A549 (cell line): Measurements from ENCODE around the gene PREX1. TPM values are rescaled to one million over a fixed set of nuclear protein-coding genes. Genes with fewer than 3 reads are reported as not detected.

Experiments
- ATAC-seq, 2 experiments: fragments of 200-7000 bp in 1 of 2; fragments of >200 bp in 1 of 2; cut with Nextera tagmentation in 1 of 2; cut with Tn5 transposase in 1 of 2; 3 replicates each; pipeline versions ENCODE4 v1.8.0 to v1.9.1; 2018 to 2020; ENCODE audit warnings: mild to moderate bottlenecking in 1 of 2, moderate library complexity in 1 of 2
- CTCF ChIA-PET: fragments of 300-600 bp; sonication (Branson Sonifier 250); formaldehyde crosslinking; extraction: SDS; loops from one replicate; lab custom pipeline; 2021; ENCODE audit warnings: antibody characterized with exemption, inconsistent platforms; lab: Yijun Ruan, JAX
- POLR2A ChIA-PET: fragments of 350-600 bp; formaldehyde crosslinking; extraction: SDS; loops from one replicate; lab custom pipeline; 2021; ENCODE audit warnings: antibody characterized with exemption, inconsistent platforms; lab: Yijun Ruan, JAX
- DNase-seq, 2 experiments: peaks; one replicate each; pipeline versions ENCODE4 v3.0.0 to v3.0.0-alpha.2; 2011 to 2016; ENCODE audit warnings: low read depth in 1 of 2, low spot score in 1 of 2
- FAIRE-seq: peaks from 2 replicates; lab custom pipeline; 2011; peaks lifted over from hg19 to GRCh38; lab: Jason Lieb, UNC
- H3K27ac ChIP-seq, 2 experiments: fragments of >200 bp; sonication (Bioruptor Twin); formaldehyde crosslinking; 3 replicates each; pipeline ENCODE4 v1.5.1; 2016 to 2017
- H3K4me1 ChIP-seq: fragments of >200 bp; sonication (Bioruptor Twin); formaldehyde crosslinking; 3 replicates; pipeline ENCODE4 v1.6.1; 2016
- H3K4me2 ChIP-seq: fragments of >200 bp; sonication (Bioruptor Twin); formaldehyde crosslinking; 3 replicates; pipeline ENCODE4 v1.6.1; 2016
- H3K4me3 ChIP-seq: fragments of >200 bp; sonication (Bioruptor Twin); formaldehyde crosslinking; 3 replicates; pipeline ENCODE4 v1.5.1; 2016
- H3K9me3 ChIP-seq: fragments of >200 bp; sonication (Bioruptor Twin); formaldehyde crosslinking; 3 replicates; pipeline ENCODE4 v1.6.1; 2016
- BHLHE40 ChIP-seq: IDR thresholded peaks from 2 replicates; pipeline ENCODE4 v1.6.1; 2012; ENCODE audit warnings: low read depth, low read length, inconsistent platforms
- CBX2 ChIP-seq: fragments of 200-600 bp; sonication (generic); IDR thresholded peaks from 2 replicates; pipeline ENCODE4 v1.6.1; 2016; ENCODE audit warnings: low read depth, mild to moderate bottlenecking, borderline replicate concordance
- CBX8 ChIP-seq: fragments of 200-600 bp; sonication (generic); IDR thresholded peaks from 2 replicates; pipeline ENCODE4 v1.6.1; 2016
- CEBPB ChIP-seq, 2 experiments: fragments of >200 bp in 1 of 2; sonication (Bioruptor Twin) in 1 of 2; formaldehyde crosslinking in 1 of 2; IDR thresholded peaks; 2 replicates each; pipeline ENCODE4 v1.6.1; 2012 to 2016
- ELK1 ChIP-seq: fragments of 150-350 bp; IDR thresholded peaks from 2 replicates; pipeline ENCODE4 v1.6.1; 2014; ENCODE audit warnings: low read depth, mild to moderate bottlenecking, low read length
- FOSL2 ChIP-seq, 2 experiments: fragments of 450-650 bp in 1 of 2; fragments of >200 bp in 1 of 2; sonication (Bioruptor Twin) in 1 of 2; formaldehyde crosslinking; IDR thresholded peaks; 2 replicates each; pipeline versions ENCODE4 v1.5.0 to v1.6.1; 2016 to 2020; ENCODE audit warnings: mild to moderate bottlenecking in 1 of 2, moderate library complexity in 1 of 2
- FOXS1 ChIP-seq: fragments of 250-450 bp; sonication (Bioruptor Pico); IDR thresholded peaks from 2 replicates; pipeline ENCODE4 v1.5.0; 2020; ENCODE audit warnings: mild to moderate bottlenecking, moderate library complexity
- GATA3 ChIP-seq: IDR thresholded peaks from 2 replicates; pipeline ENCODE4 v1.6.1; 2012; ENCODE audit warnings: borderline replicate concordance
- HMGXB4 ChIP-seq: fragments of 250-450 bp; sonication (Bioruptor Pico); IDR thresholded peaks from 2 replicates; pipeline ENCODE4 v1.5.0; 2021; ENCODE audit warnings: mild to moderate bottlenecking, moderate library complexity, borderline replicate concordance
- JUN ChIP-seq, 2 experiments: fragments of >200 bp; sonication (Bioruptor Twin); formaldehyde crosslinking; IDR thresholded peaks; 2 replicates in 1 of 2; 3 replicates in 1 of 2; pipeline ENCODE4 v1.6.1; 2016 to 2017
- KDM1A ChIP-seq: fragments of 200-600 bp; sonication (generic); IDR thresholded peaks from 2 replicates; pipeline ENCODE4 v1.6.1; 2016; ENCODE audit warnings: low read depth, mild to moderate bottlenecking
- KDM5A ChIP-seq: fragments of 200-600 bp; sonication (generic); IDR thresholded peaks from 2 replicates; pipeline ENCODE4 v1.6.1; 2016; ENCODE audit warnings: antibody characterized with exemption, mild to moderate bottlenecking
- MAFK ChIP-seq: fragments of 450-650 bp; IDR thresholded peaks from 2 replicates; pipeline ENCODE4 v1.6.1; 2014; ENCODE audit not compliant: partially characterized antibody
- MAZ ChIP-seq: fragments of 150-350 bp; IDR thresholded peaks from 2 replicates; pipeline ENCODE4 v1.6.1; 2014; ENCODE audit warnings: antibody characterized with exemption, low read depth, low read length, borderline replicate concordance
- NFE2L2 ChIP-seq: fragments of 150-350 bp; conservative IDR thresholded peaks from 2 replicates; pipeline ENCODE4 v1.6.1; 2014; ENCODE audit warnings: low read length
- POLR2AphosphoS2 ChIP-seq: conservative IDR thresholded peaks from 2 replicates; pipeline ENCODE4 v1.6.1; 2012; ENCODE audit warnings: low read length, improper control_type of control experiment, inconsistent platforms
- REST ChIP-seq: fragments of 200-600 bp; sonication (generic); IDR thresholded peaks from 2 replicates; pipeline ENCODE4 v1.6.1; 2016; ENCODE audit warnings: antibody characterized with exemption, mild to moderate bottlenecking, moderate library complexity
- RNF2 ChIP-seq: fragments of 200-600 bp; sonication (generic); IDR thresholded peaks from 2 replicates; pipeline ENCODE4 v1.6.1; 2016; ENCODE audit warnings: low read depth, mild to moderate bottlenecking, antibody characterized with exemption, moderate library complexity, borderline replicate concordance
- ZC3H11A ChIP-seq: fragments of 450-650 bp; IDR thresholded peaks from 2 replicates; pipeline ENCODE4 v1.6.1; 2014; ENCODE audit warnings: antibody characterized with exemption, mild to moderate bottlenecking
- ZFP36 ChIP-seq: fragments of 450-650 bp; IDR thresholded peaks from 2 replicates; pipeline ENCODE4 v1.6.1; 2014; ENCODE audit warnings: borderline replicate concordance; ENCODE audit not compliant: partially characterized antibody
- WGBS: methylation state at CpG from one replicate; pipeline ENCODE4 v1.1.6; 2017; ENCODE audit errors: missing lambda C conversion rate; 5-methylcytosine and 5-hydroxymethylcytosine counted together
- polyA plus RNA-seq, 4 experiments: library from polyadenylated mRNA; depleted of rRNA in 3 of 4; stranded (reverse); fragments of >200 nt; fragmentation: RNase III in 1 of 4; extraction: RNeasy Plus Mini Kit Qiagen cat#74134 plus additional on column Dnase treatment in 1 of 4; gene quantifications; 2 replicates in 3 of 4; 3 replicates in 1 of 4; pipeline ENCODE4 v1.2.3, GENCODE V29; 2011 to 2017

The PREX1 gene
- polyA plus RNA-seq, 2 of the 4 experiments (the other 2 are of a cell fraction): 3.6 to 4.2 TPM

GRCh38 chr20:48718786-48719578 is 108.8 kb downstream of the PREX1 start:
- H3K9me3 ChIP-seq: no peaks in the 10 kb centered on the region
- ChIA-PET POLR2A (no interaction called here), CTCF (interaction anchor here (0.6 to 0.7 kb wide), 2 partner anchors 9 to 1074 kb away, joined by 3 read pairs; no protein-coding TSS in a partner anchor)
- H3K4me2 ChIP-seq: no peak overlapping the region
- 87% methylated on average over 7 of the region's 8 CpGs for WGBS
- TF ChIP-seq ZFP36 (no peak), CBX2 (no peak), MAFK (peak; percentile 22), JUN (IDR thresholded peaks at IDR 0.05) (no peak), FOSL2 (IDR thresholded peaks at IDR 0.05) (no peak), FOSL2 (CRISPR knock-in tag; IDR thresholded peaks at IDR 0.05) (no peak)
- DNase-seq: no peak
- H3K27ac ChIP-seq: no peak overlapping the region
- no peak overlapping the region for H3K4me3 ChIP-seq
- FAIRE-seq: no peak
- H3K4me1 ChIP-seq: peaks cover 19% of the 10 kb centered on the region
- no peak for ATAC-seq

- TF ChIP-seq KDM5A: no peak
- TF ChIP-seq MAZ: no peak
- TF ChIP-seq KDM1A: no peak
- TF ChIP-seq FOXS1 (CRISPR knock-in tag): no peak
- WGBS: 63% methylated on average over 6 of the region's 6 CpGs
- POLR2A ChIA-PET: no interaction called here
These were observed 110.0 kb downstream of the PREX1 start for GRCh38 chr20:48717680-48718223.

GRCh38 chr20:48717095-48717672 is 110.6 kb downstream of the PREX1 start:
- Histone ChIP-seq H3K4me2 (no peak overlapping the region), H3K27ac (no peak overlapping the region), H3K4me1 (peaks cover 3% of the 10 kb centered on the region), H3K4me3 (no peak overlapping the region), H3K9me3 (no peaks in the 10 kb centered on the region)
- WGBS: 73% methylated on average over 2 of the region's 2 CpGs
- no peak for ATAC-seq
- ChIA-PET CTCF (interaction anchor here (0.6 to 1.3 kb wide), 3 partner anchors 10 to 211 kb away, joined by 3 to 5 read pairs (median 4); no protein-coding TSS in a partner anchor), POLR2A (no interaction called here)
- no peak for FAIRE-seq
- no peak for DNase-seq
- no peak for TF ChIP-seq KDM1A
- TF ChIP-seq CBX8: no peak
- TF ChIP-seq ELK1: no peak
- no peak for TF ChIP-seq JUN (IDR thresholded peaks at IDR 0.05)
- TF ChIP-seq ZC3H11A: no peak
- TF ChIP-seq FOXS1 (CRISPR knock-in tag): no peak
- no peak for TF ChIP-seq HMGXB4
- TF ChIP-seq GATA3: no peak
- no peak for TF ChIP-seq BHLHE40
- TF ChIP-seq CEBPB (IDR thresholded peaks at IDR 0.05): no peak
- no peak for TF ChIP-seq NFE2L2
- no peak for TF ChIP-seq RNF2
- no peak for TF ChIP-seq REST
- TF ChIP-seq POLR2AphosphoS2: no peak

More at GRCh38 chr20:48717680-48718223, 110.0 kb downstream of the PREX1 start:
- Histone ChIP-seq H3K27ac (no peak overlapping the region), H3K4me1 (peaks cover 9% of the 10 kb centered on the region), H3K4me2 (no peak overlapping the region), H3K9me3 (no peaks in the 10 kb centered on the region), H3K4me3 (no peak overlapping the region)
- no peak for FAIRE-seq
- no peak for ATAC-seq
- DNase-seq: no peak
- CTCF ChIA-PET: interaction anchor here (0.6 to 1.3 kb wide), 3 partner anchors 11 to 211 kb away, joined by 3 to 5 read pairs (median 4); no protein-coding TSS in a partner anchor
